Ascending aorta (tissue), 2 donors: ENCODE measurements around the gene CABP2. TPM values are rescaled to one million over a fixed set of nuclear protein-coding genes. Genes with fewer than 3 reads are reported as not detected.

Experiments
- DNase-seq, 2 donors: peaks; one replicate each; pipeline ENCODE4 v3.0.0-alpha.2; 2019; ENCODE audit warnings: low spot score in 2 of 2
- H3K27ac ChIP-seq, 2 donors: fragments of 200-600 bp; sonication (generic); one replicate each; pipeline ENCODE4 v1.5.1; 2016 to 2017; ENCODE audit warnings: mild to moderate bottlenecking in 1 of 2
- H3K27me3 ChIP-seq: fragments of 200-600 bp; sonication (generic); one replicate; pipeline ENCODE4 v1.5.1; 2017
- H3K36me3 ChIP-seq, 2 donors: fragments of 200-600 bp; sonication (generic); one replicate each; pipeline ENCODE4 v1.5.1; 2016
- H3K4me1 ChIP-seq, 2 donors: fragments of 200-600 bp; sonication (generic); one replicate each; pipeline ENCODE4 v1.5.1; 2016 to 2017; ENCODE audit warnings: mild to moderate bottlenecking in 1 of 2
- H3K4me3 ChIP-seq, 2 donors: fragments of 200-600 bp; sonication (generic); one replicate each; pipeline ENCODE4 v1.5.1; 2016 to 2017; ENCODE audit warnings: mild to moderate bottlenecking in 1 of 2
- H3K9me3 ChIP-seq, 2 donors: fragments of 200-600 bp; sonication (generic); one replicate each; pipeline ENCODE4 v1.5.1; 2016
- CTCF ChIP-seq, 3 experiments: fragments of 200-600 bp in 2 of 3; fragments of 450-650 bp in 1 of 3; sonication (generic) in 2 of 3; IDR thresholded peaks; one replicate each; pipeline ENCODE4 v1.5.1; 2016 to 2019; ENCODE audit warnings: antibody characterized with exemption in 3 of 3, mild to moderate bottlenecking in 1 of 3, moderate library complexity in 1 of 3
- intact Hi-C: fragments of 100-400 bp; cut with DNase I; formaldehyde crosslinking; loops from one replicate; pipeline ENCODE4 v1.15.1; 2023
- total RNA-seq: library from RNA; depleted of rRNA; stranded (reverse); fragments of >200 nt; gene quantifications from one replicate; pipeline ENCODE4 v1.1.0, GENCODE V29; 2016

The CABP2 gene
- total RNA-seq, 1 donor from 2014 or later = not detected

GRCh38 chr11:67498544-67498972 is 24.7 kb downstream of the CABP2 start:
- Histone ChIP-seq H3K27ac (no peak overlapping the region), H3K4me1 (peaks cover 0 to 3% of the 10 kb centered on the region in 2 donors), H3K27me3 (no peaks in the 10 kb centered on the region), H3K4me3 (no peak overlapping the region), H3K36me3 (peaks cover 20 to 41% of the 10 kb centered on the region in 2 donors), H3K9me3 (no peaks in the 10 kb centered on the region)
- no peak for DNase-seq
- intact Hi-C loops = no loop called here
- no peak for TF ChIP-seq CTCF (IDR thresholded peaks at IDR 0.05)

DNA sequence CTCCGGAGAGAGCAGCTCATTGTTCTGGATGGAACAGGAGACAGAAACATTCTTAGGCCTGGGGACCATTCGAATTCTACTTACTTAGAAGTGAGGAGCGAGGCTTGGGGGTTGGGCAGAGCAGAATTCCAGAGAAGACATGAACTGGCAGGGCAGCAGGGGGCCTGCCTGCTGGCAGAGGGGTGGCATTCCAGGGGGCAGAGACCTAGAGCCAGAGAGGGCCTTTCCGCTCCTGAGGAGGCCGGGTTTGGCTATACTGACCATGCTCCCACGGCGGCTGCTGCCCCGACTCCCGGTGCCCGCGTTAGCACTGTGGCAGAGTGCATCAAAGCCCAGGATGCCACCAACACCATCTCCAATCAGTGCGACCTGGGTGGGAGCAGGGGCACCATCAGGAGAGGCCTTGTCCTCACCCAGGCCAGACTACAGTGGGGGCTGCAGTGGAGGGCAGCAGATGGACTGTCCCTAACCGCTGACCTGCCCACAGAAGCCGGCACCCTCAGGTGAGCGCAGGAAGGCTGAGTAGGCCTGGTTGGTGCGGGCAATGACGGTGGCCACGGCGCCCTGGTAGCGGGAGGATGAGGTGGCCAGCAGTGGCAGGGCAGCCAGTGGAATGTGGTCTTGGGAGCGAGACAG is 25.5 kb downstream of the CABP2 start:
- Histone ChIP-seq H3K27ac (no peak overlapping the region), H3K36me3 (peaks cover 28 to 49% of the 10 kb centered on the region in 2 donors), H3K27me3 (no peaks in the 10 kb centered on the region), H3K4me3 (no peak overlapping the region), H3K4me1 (no peaks in the 10 kb centered on the region), H3K9me3 (no peaks in the 10 kb centered on the region)
- no peak for TF ChIP-seq CTCF (IDR thresholded peaks at IDR 0.05)
- intact Hi-C loops = no loop called here
- no peak for DNase-seq

DNA sequence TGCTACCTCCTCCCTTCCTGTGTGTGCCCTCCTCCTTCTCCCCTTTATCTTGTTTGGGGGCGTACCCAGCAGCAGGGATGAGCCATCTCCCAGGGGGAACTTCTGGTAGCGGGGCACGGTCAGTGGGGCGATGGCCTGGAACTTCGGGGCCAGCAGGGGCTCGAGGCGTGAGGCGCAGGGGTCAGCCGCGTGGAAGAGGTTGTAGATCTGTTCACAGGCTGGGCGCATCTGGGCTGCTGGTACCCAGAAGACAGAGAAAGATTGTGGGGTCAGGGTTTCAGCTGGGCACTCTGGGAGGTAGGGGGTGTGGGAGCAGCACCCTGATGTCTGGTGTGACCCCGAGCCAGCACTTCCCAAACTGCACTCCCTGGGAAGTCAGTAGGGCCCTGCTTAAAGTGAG is 27.1 kb downstream of the CABP2 start:
- Histone ChIP-seq H3K4me3 (no peak overlapping the region), H3K9me3 (no peaks in the 10 kb centered on the region), H3K4me1 (no peaks in the 10 kb centered on the region), H3K27ac (no peak overlapping the region), H3K36me3 (peaks cover 42 to 58% of the 10 kb centered on the region in 2 donors), H3K27me3 (no peaks in the 10 kb centered on the region)
- DNase-seq = no peak
- intact Hi-C loops = no loop called here
- TF ChIP-seq CTCF (IDR thresholded peaks at IDR 0.05) = no peak

GRCh38 chr11:67495234-67496005 is 27.8 kb downstream of the CABP2 start:
- Histone ChIP-seq H3K4me3 (no peak overlapping the region), H3K27ac (no peak overlapping the region), H3K36me3 (peaks cover 49 to 65% of the 10 kb centered on the region in 2 donors), H3K4me1 (no peaks in the 10 kb centered on the region), H3K27me3 (no peaks in the 10 kb centered on the region), H3K9me3 (no peaks in the 10 kb centered on the region)
- DNase-seq = no peak
- intact Hi-C loops = no loop called here
- no peak for TF ChIP-seq CTCF (IDR thresholded peaks at IDR 0.05)

DNA sequence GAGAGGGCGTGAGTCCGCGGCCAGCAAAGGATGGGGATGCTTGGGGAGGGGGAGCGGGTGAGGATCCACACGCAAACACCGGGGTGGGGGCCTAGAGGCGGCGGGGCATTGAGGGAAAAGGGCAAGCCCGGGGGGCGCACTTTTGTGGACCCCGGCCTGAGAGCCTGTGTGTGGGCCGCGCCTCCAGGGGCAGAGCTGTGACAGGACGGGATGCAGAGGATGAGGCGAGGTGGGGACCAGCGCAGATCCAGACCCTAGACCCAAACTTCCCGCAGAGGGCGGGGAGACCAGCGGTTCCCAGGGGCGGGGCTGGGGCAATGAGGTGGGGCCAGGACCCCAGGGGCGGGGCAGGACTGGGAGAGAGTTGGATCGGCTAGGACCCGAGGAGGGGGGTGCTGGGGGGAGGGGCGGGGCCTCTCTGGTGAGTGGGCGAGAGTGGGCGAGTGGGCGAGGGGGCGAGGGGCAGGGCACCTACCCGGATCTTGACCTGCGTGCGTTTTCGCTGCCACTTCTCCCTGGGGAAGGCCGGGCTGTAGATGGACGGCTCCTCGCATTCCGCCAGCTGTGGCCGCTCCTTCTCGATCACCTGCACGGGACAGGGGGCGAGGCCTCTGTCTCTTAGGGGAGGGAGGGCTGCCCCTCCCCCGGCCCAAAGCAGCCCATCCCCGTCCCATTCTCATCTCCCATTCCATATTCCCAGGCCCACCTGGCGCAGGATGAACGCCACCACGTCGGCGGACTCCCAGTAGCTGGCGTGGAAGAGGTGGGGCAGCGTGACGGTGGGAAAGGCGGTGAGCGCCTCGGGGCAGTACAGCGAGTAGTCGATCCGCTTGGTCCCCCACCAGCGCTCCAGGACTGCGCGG is 28.6 kb downstream of the CABP2 start:
- Histone ChIP-seq H3K4me3 (no peak overlapping the region), H3K36me3 (peaks cover 58 to 70% of the 10 kb centered on the region in 2 donors), H3K4me1 (no peaks in the 10 kb centered on the region), H3K9me3 (no peaks in the 10 kb centered on the region), H3K27me3 (no peaks in the 10 kb centered on the region), H3K27ac (no peak overlapping the region)
- no peak for DNase-seq
- intact Hi-C loops = no loop called here
- no peak for TF ChIP-seq CTCF (IDR thresholded peaks at IDR 0.05)
